ENCODE results near the gene MTR.

MTR gene

GRCh38 chr1:236757640-236758039 is 37.5 kb upstream of the MTR start:
- H3K9ac ChIP-seq (ENCODE audit: low read depth, low read length), result no peak overlapping the region
- H3K4me1 ChIP-seq (ENCODE audit: control insufficient read depth, insufficient read depth, low read length), result no peaks in the 10 kb centered on the region
- no peaks in the 10 kb centered on the region for H3K27me3 ChIP-seq (ENCODE audit: control insufficient read depth, insufficient read depth, low read length)
- no peak overlapping the region for H3K27ac ChIP-seq (ENCODE audit: low read depth, low read length)
- H3K4me3 ChIP-seq (ENCODE audit: low read depth, low read length), result no peak overlapping the region
- H3K9me3 ChIP-seq (ENCODE audit: control insufficient read depth, insufficient read depth, low read length), result no peaks in the 10 kb centered on the region
- H3K36me3 ChIP-seq (ENCODE audit: control insufficient read depth, insufficient read depth, low read length), result peaks cover 13% of the 10 kb centered on the region

- H3K27ac ChIP-seq (ENCODE audit: low read depth, low read length), result no peak overlapping the region
- no peaks in the 10 kb centered on the region for H3K4me1 ChIP-seq (ENCODE audit: control insufficient read depth, insufficient read depth, low read length)
- peaks cover 13% of the 10 kb centered on the region; the same call in 1 of the 2 replicates for H3K36me3 ChIP-seq (ENCODE audit: control insufficient read depth, insufficient read depth, low read length)
- H3K27me3 ChIP-seq (ENCODE audit: control insufficient read depth, insufficient read depth, low read length), result no peaks in the 10 kb centered on the region
- H3K9ac ChIP-seq (ENCODE audit: low read depth, low read length), result no peak overlapping the region
- no peaks in the 10 kb centered on the region for H3K9me3 ChIP-seq (ENCODE audit: control insufficient read depth, insufficient read depth, low read length)
- no peak overlapping the region for H3K4me3 ChIP-seq (ENCODE audit: low read depth, low read length)
Measured at GRCh38 chr1:236759252-236759859, 35.7 kb upstream of the MTR start.

DNA sequence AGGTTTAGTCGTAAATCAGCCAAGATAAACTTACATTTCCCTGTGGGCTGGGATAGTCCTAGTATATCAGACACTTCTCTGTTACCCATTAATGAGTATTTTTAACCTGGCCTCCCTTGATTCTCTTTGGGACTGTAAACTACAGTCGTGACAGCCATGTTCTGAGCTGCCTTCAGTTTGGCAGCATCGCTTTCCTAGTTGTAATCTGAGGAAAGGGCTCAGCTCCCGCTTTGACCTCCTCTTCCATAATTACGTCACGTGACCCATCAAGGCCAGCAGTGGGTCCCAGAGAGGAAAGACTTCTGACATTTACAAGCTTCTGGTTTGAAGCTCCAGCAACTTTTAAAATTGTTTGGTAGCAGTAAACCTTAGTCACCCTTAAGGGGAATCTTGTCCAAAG is 34.6 kb upstream of the MTR start:
- Histone ChIP-seq H3K4me1 (ENCODE audit: control insufficient read depth, insufficient read depth, low read length) (no peaks in the 10 kb centered on the region), H3K9me3 (ENCODE audit: control insufficient read depth, insufficient read depth, low read length) (no peaks in the 10 kb centered on the region), H3K27ac (ENCODE audit: low read depth, low read length) (no peak overlapping the region), H3K4me3 (ENCODE audit: low read depth, low read length) (no peak overlapping the region), H3K9ac (ENCODE audit: low read depth, low read length) (no peak overlapping the region), H3K36me3 (ENCODE audit: control insufficient read depth, insufficient read depth, low read length) (peaks cover 8% of the 10 kb centered on the region; the same call in 1 of the 2 replicates), H3K27me3 (ENCODE audit: control insufficient read depth, insufficient read depth, low read length) (no peaks in the 10 kb centered on the region)

GRCh38 chr1:236760986-236761385 is 34.1 kb upstream of the MTR start:
- Histone ChIP-seq H3K9me3 (ENCODE audit: control insufficient read depth, insufficient read depth, low read length) (no peaks in the 10 kb centered on the region), H3K4me3 (ENCODE audit: low read depth, low read length) (no peak overlapping the region), H3K4me1 (ENCODE audit: control insufficient read depth, insufficient read depth, low read length) (no peaks in the 10 kb centered on the region), H3K36me3 (ENCODE audit: control insufficient read depth, insufficient read depth, low read length) (peaks cover 8% of the 10 kb centered on the region; the same call in 1 of the 2 replicates), H3K27me3 (ENCODE audit: control insufficient read depth, insufficient read depth, low read length) (no peaks in the 10 kb centered on the region), H3K27ac (ENCODE audit: low read depth, low read length) (no peak overlapping the region), H3K9ac (ENCODE audit: low read depth, low read length) (no peak overlapping the region)

DNA sequence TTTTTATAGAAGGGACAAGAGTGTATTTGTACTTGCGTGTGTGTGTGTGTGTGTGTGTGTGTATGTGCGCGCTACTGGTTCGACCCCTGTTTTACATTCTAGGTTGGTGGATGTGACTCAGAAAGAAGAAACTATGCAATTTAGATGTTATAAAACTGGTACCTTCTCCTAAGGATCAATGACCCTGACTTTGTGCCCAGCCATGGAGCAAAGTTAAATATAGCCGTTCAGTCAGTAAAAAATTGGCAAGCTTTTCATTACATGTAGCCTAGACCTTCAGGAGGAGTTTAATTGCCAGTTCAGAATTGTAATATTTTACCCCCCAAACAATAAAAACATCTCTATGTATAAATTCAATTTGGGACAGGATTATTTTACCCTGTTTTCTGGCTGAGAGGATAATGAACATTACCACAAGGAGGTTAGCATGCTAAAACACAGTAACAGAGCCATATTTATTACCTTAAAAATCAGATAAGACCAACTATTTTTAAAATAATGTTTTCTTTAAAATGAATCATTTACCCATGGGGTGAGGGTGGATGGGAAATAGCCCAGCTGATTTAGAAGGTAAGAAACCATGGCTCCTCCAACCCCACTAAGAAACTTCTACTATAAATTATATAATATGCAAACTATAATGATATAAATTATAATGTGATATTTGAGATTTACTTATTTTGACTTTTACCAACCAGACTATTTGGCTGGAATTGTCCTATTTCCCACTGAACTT is 33.5 kb upstream of the MTR start:
- Histone ChIP-seq H3K27me3 (ENCODE audit: control insufficient read depth, insufficient read depth, low read length) (no peaks in the 10 kb centered on the region), H3K4me3 (ENCODE audit: low read depth, low read length) (no peak overlapping the region), H3K9me3 (ENCODE audit: control insufficient read depth, insufficient read depth, low read length) (no peaks in the 10 kb centered on the region), H3K4me1 (ENCODE audit: control insufficient read depth, insufficient read depth, low read length) (no peaks in the 10 kb centered on the region), H3K36me3 (ENCODE audit: control insufficient read depth, insufficient read depth, low read length) (peaks cover 8% of the 10 kb centered on the region; the same call in 1 of the 2 replicates), H3K9ac (ENCODE audit: low read depth, low read length) (no peak overlapping the region), H3K27ac (ENCODE audit: low read depth, low read length) (no peak overlapping the region)

DNA sequence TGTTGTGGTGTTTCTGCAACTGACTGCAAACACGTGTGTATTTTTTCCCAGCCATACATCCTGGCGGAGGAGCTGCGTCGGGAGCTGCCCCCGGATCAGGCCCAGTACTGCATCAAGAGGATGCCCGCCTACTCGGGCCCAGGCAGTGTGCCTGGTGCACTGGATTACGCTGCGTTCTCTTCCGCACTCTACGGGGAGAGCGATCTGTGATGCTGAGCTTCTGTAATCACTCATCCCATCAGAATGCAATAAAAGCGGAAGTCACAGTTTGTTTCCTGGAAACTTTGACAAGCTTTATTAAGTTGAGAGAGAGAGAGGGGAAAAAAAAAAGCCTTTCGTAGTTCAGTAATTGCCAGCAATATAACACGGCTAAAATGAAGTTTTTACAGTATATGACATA is 32.7 kb upstream of the MTR start:
- no peaks in the 10 kb centered on the region for H3K27me3 ChIP-seq (ENCODE audit: control insufficient read depth, insufficient read depth, low read length)
- no peak overlapping the region for H3K27ac ChIP-seq (ENCODE audit: low read depth, low read length)
- H3K36me3 ChIP-seq (ENCODE audit: control insufficient read depth, insufficient read depth, low read length), result peaks cover 5% of the 10 kb centered on the region; the same call in 1 of the 2 replicates
- no peak overlapping the region for H3K4me3 ChIP-seq (ENCODE audit: low read depth, low read length)
- no peak overlapping the region for H3K9ac ChIP-seq (ENCODE audit: low read depth, low read length)
- H3K4me1 ChIP-seq (ENCODE audit: control insufficient read depth, insufficient read depth, low read length), result no peaks in the 10 kb centered on the region
- H3K9me3 ChIP-seq (ENCODE audit: control insufficient read depth, insufficient read depth, low read length), result no peaks in the 10 kb centered on the region

GRCh38 chr1:236765831-236766230 is 29.3 kb upstream of the MTR start:
- Histone ChIP-seq H3K9me3 (ENCODE audit: control insufficient read depth, insufficient read depth, low read length) (no peaks in the 10 kb centered on the region), H3K27me3 (ENCODE audit: control insufficient read depth, insufficient read depth, low read length) (no peaks in the 10 kb centered on the region), H3K4me1 (ENCODE audit: control insufficient read depth, insufficient read depth, low read length) (no peaks in the 10 kb centered on the region), H3K4me3 (ENCODE audit: low read depth, low read length) (no peak overlapping the region), H3K36me3 (ENCODE audit: control insufficient read depth, insufficient read depth, low read length) (no peaks in the 10 kb centered on the region), H3K9ac (ENCODE audit: low read depth, low read length) (no peak overlapping the region), H3K27ac (ENCODE audit: low read depth, low read length) (no peak overlapping the region)

- Histone ChIP-seq H3K27ac (ENCODE audit: low read depth, low read length) (no peak overlapping the region), H3K36me3 (ENCODE audit: control insufficient read depth, insufficient read depth, low read length) (no peaks in the 10 kb centered on the region), H3K4me1 (ENCODE audit: control insufficient read depth, insufficient read depth, low read length) (no peaks in the 10 kb centered on the region), H3K27me3 (ENCODE audit: control insufficient read depth, insufficient read depth, low read length) (no peaks in the 10 kb centered on the region), H3K9me3 (ENCODE audit: control insufficient read depth, insufficient read depth, low read length) (no peaks in the 10 kb centered on the region), H3K4me3 (ENCODE audit: low read depth, low read length) (no peak overlapping the region), H3K9ac (ENCODE audit: low read depth, low read length) (no peak overlapping the region)
Measured at GRCh38 chr1:236766506-236766905, 28.6 kb upstream of the MTR start.

DNA sequence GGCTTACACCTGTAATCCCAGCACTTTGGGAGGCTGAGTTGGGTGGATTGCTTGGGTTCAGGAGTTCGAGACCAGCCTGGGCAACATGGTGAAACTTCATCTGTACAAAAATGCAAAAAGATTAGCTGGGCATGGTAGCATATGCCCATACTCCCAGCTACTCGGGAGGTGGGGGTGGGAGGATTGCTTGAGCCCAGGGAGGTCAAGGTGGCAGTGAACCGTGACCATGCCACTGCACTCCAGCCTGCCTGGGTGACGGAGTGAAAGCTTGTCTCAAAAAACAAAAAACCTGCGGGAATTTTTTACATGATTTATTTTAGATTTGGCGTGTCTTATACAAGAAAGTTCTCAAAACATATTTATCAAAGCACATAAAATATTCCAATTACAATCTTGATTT is 27.8 kb upstream of the MTR start:
- no peaks in the 10 kb centered on the region for H3K9me3 ChIP-seq (ENCODE audit: control insufficient read depth, insufficient read depth, low read length)
- no peak overlapping the region for H3K9ac ChIP-seq (ENCODE audit: low read depth, low read length)
- no peak overlapping the region for H3K27ac ChIP-seq (ENCODE audit: low read depth, low read length)
- no peaks in the 10 kb centered on the region for H3K4me1 ChIP-seq (ENCODE audit: control insufficient read depth, insufficient read depth, low read length)
- no peaks in the 10 kb centered on the region for H3K36me3 ChIP-seq (ENCODE audit: control insufficient read depth, insufficient read depth, low read length)
- H3K27me3 ChIP-seq (ENCODE audit: control insufficient read depth, insufficient read depth, low read length), result no peaks in the 10 kb centered on the region
- no peak overlapping the region for H3K4me3 ChIP-seq (ENCODE audit: low read depth, low read length)

DNA sequence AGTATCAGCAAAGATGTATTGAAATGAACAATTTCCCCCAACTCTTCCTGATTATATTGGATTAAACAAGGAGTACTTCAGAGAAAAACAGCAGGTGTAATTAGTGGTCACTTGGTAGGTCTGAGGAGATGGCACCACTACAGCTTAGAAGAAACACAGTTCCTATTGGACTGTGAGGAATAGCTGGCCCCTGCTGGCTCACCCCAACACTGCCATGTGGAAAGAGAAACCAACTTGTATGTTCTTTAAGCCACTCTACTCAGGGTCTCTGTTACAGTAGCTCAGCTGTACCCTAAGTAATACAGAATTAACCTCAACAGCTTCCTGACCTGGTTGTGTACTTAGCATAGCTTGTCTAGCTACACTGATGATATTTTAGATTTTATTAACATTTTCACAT is 26.5 kb upstream of the MTR start:
- Histone ChIP-seq H3K4me1 (ENCODE audit: control insufficient read depth, insufficient read depth, low read length) (no peaks in the 10 kb centered on the region), H3K36me3 (ENCODE audit: control insufficient read depth, insufficient read depth, low read length) (no peaks in the 10 kb centered on the region), H3K4me3 (ENCODE audit: low read depth, low read length) (no peak overlapping the region), H3K9me3 (ENCODE audit: control insufficient read depth, insufficient read depth, low read length) (no peaks in the 10 kb centered on the region), H3K27ac (ENCODE audit: low read depth, low read length) (no peak overlapping the region), H3K9ac (ENCODE audit: low read depth, low read length) (no peak overlapping the region), H3K27me3 (ENCODE audit: control insufficient read depth, insufficient read depth, low read length) (no peaks in the 10 kb centered on the region)

DNA sequence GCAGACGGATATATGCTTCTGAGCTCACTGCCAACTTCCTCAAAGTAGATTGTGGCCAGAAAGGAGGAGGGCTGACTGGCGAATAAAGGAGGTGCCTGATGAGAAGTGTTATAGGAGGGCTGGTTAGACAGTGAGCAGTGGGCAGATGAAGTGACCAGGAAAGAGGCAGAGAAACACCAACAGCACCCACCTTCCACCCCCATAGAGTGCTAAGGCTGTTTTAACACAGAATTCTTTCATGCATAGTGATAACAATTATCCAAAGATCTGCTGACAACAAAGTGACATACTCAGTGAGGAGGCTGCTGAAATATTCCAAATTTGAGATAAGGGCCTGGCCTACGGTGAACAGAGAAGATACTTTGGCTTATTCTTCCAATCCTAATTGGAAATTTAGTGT is 21.2 kb upstream of the MTR start:
- Histone ChIP-seq H3K4me1 (ENCODE audit: control insufficient read depth, insufficient read depth, low read length) (no peaks in the 10 kb centered on the region), H3K36me3 (ENCODE audit: control insufficient read depth, insufficient read depth, low read length) (no peaks in the 10 kb centered on the region), H3K27ac (ENCODE audit: low read depth, low read length) (no peak overlapping the region), H3K4me3 (ENCODE audit: low read depth, low read length) (no peak overlapping the region), H3K9ac (ENCODE audit: low read depth, low read length) (no peak overlapping the region), H3K27me3 (ENCODE audit: control insufficient read depth, insufficient read depth, low read length) (no peaks in the 10 kb centered on the region), H3K9me3 (ENCODE audit: control insufficient read depth, insufficient read depth, low read length) (peaks cover under 1% of the 10 kb centered on the region; the same call in 1 of the 2 replicates)

All from HUES48 (cell line).